ENCODE measurements around the gene KPNA1. TPM values are rescaled to one million over a fixed set of nuclear protein-coding genes. Genes with fewer than 3 reads are reported as not detected.

The KPNA1 gene
- 26.9 TPM for total RNA-seq

DNA sequence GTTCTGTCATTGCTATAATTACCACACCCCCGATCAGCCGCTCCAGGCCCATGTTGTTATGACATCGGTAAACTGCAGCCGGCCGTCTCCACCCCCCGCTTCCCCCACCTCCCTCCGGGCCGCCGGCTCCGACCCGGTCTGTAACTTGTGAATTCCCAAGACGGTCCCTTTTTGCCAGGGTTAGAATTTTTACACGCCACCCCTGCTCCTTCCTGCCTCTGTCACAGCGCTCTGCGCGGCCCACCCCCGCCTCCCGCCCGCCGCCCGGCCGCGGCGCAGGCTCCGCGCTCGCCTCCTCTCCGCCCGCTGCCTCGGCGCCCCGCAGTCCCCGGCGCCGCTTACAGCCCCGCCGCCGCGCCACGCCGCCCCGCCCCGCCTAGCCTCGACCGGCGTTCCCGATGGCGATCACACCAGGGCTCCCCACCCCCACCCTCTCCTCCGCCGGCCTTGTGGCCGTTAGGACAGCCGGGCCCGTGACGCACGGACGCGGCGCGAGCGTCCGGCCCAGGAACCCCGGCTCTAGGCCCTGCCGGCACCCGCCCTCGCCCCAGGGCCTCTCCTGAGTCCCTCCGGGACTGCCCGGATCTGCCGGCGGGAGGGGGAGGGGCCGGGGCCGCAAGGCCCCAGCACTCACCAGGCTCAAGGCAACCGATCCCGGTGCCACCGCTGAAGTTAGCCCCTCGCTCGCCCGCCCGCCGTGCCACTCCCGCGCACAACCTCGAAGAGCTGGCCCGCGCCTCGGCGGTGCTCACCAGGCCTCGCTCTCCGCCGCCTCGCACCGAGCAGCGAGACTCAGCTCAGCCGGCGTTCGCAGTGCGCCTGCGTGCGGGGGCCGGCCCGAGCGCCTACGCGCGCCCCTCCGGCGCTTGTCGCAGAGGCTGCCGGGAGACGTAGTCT, at the start of gene KPNA1:
Gene KPNA1 (minus strand): TSS at position 817 of the 897 bp plus-strand sequence. CDS start 18,374 bp downstream, outside the sequence.

DNA sequence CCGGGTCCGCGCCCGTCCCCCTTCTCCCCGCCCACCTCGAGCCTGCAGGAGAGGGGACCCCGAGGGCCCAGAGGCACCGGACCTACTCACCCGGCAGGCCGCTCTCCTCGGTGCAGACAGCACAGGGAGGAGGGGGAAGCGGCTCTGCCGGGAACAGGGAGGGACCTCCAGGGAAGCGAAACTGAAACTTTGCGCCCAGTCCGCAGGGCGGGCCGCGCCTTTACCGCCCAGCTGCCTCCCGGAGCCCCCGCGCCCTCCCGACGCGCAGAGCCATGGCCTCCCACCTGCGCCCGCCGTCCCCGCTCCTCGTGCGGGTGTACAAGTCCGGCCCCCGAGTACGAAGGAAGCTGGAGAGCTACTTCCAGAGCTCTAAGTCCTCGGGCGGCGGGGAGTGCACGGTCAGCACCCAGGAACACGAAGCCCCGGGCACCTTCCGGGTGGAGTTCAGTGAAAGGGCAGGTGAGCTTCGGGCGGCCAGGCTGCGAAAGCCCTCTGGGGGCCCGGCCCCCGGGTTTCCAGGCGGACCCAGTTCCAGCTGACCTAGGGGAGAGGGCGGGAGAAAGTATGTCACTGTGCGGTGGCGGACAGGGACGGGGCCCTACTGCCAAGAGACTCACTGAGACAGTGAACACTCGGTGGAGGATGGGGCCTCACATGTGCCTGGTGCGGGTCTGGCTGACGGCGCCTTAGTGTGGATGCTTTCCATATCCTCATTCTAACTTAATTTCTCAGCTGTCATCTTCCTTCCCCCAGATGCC, 49.6 kb upstream of the KPNA1 start, which contains the start of the genes DTX3L and PARP9:
Gene DTX3L (plus strand): TSS at position 184 of the 758 bp plus-strand sequence. CDS start 89 bp downstream, at position 273.
Gene PARP9 (minus strand): TSS at position 146 of the 758 bp plus-strand sequence. CDS start 4,680 bp downstream, outside the sequence.

DNA sequence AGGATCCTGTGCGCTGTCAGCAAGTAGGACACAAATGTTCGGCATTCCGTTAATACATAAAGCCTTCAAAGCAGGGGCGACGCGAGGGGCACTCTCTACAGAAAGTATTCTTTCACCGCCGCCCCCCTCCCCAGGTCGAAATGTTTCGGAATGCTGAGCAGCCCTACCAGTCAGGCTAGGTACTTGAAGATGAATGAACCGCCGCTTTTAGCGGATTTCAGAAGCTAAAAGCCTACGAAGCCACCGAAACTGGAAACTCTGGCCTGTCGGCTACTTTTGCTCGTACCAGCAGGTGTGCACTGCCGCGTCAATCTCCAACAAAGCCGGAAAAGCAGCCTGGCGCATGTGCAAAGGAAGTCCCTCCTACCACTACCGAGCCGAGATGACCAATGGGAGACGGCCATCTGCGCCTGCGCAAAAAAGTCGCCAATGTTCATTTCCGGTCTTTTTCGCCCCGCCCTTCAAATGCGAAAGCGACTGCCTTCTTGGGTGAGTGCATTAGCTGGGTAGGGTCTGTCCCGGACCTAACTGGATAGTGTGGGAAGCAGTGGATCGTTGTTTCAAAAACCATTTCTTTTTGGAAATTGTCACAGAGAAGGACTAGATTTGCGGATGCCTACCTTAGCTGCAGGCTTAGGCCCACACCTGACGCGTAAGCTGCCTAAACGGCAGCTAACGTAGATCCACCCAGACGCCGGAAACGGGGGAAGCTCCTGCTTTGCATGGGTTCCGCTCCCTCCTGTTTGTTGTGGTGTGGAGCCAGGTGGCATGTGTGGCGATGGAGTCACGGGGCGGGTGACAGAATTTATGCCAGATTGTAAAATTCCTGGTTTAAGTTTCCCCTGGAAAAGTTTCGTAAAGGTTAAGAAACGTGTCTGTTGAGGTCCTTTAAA, 98.7 kb downstream of the KPNA1 start, which contains the start of gene WDR5B:
Gene WDR5B (minus strand): TSS at position 301 of the 893 bp plus-strand sequence. CDS start 534 bp downstream, outside the sequence.

GRCh38 chr3:122383771-122384697, 130.7 kb downstream of the KPNA1 start, which contains the start of gene FAM162A:
Gene FAM162A, plus strand, starts transcription at chr3:122384182. Its CDS starts 84 bp downstream, at chr3:122384266.

DNA sequence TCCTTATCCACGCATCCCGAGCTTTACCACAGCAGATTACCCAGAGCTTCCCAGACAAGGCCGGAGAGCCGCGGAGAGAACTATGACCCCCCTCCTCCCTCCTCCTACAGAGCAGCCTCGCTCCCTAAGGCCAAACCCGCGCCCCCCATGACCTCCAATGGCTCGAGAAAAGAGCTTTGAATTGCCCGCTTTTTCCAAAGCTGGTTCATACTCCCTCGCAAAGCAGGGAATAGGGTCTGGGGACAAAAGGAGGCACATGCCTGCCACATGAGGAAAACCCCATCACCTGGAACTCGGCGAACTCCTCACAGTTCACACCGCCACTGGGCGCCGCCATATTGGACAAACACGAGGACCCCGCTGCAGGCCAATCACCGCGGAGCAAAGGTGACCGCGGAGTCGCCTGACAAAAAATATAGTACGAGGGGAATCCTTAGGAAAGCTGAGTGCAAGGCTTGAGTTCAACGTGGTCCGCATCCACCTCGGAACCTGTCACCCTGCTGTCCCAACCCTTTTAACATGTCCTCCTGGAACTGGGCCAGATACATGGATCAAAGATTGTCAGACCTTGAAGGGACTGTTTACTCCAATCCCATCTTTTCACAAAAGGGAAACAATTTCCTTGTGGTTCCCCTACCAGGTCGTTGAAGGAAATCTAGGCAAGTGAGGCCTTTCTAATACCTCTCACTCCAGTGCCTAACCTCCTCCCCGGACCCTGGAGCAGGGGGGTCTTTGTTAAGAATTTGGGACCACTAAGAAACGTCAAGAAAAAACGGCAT, 131.7 kb downstream of the KPNA1 start, which contains the start of gene MIX23:
Gene MIX23 (minus strand): TSS at position 344 of the 779 bp plus-strand sequence. CDS start 7 bp downstream, at position 337.

Small RNA genes within 50 kb of the gene (small RNA-seq; reads per million reads assigned to genes)
- gene AC083798.1 (ENCODE audit: low replicate concordance) (not detected), gene AC096861.1 (ENCODE audit: low replicate concordance) (not detected)

Other genes with a start within 250 kb of the KPNA1 start
- gene CSTA, start 189.7 kb downstream of the KPNA1 start, total RNA-seq, result 2.0 TPM
- 14.8 TPM for gene MIX23, start 131.7 kb downstream of the KPNA1 start, total RNA-seq
- gene FAM162A, start 130.8 kb downstream of the KPNA1 start, total RNA-seq, result 34.0 TPM
- gene WDR5B, start 98.9 kb downstream of the KPNA1 start, total RNA-seq, result 5.5 TPM
- 15.5 TPM for gene PARP9, start 49.4 kb upstream of the KPNA1 start, total RNA-seq
- 16.2 TPM for gene DTX3L, start 49.4 kb upstream of the KPNA1 start, total RNA-seq
- gene PARP15, start 62.7 kb upstream of the KPNA1 start, total RNA-seq, result 1.6 TPM
- 37.4 TPM for gene PARP14, start 165.9 kb upstream of the KPNA1 start, total RNA-seq

Measured in metanephros (tissue), 2 donors.